ENCODE results near the gene ZSWIM5. TPM values are rescaled to one million over a fixed set of nuclear protein-coding genes. Genes with fewer than 3 reads are reported as not detected.

The ZSWIM5 gene
- polyA plus RNA-seq, 1 donor (not counting 4 experiments of a cell fraction or from before 2014, with no cell fraction given) = 0.03 TPM

- Histone ChIP-seq H2AFZ (ENCODE audit: control insufficient read depth, low read length) (no peak overlapping the region), H4K20me1 (ENCODE audit: control insufficient read depth, extremely low read depth, insufficient read depth, low read length) (no peaks in the 10 kb centered on the region), H3K79me2 (ENCODE audit: control insufficient read depth, insufficient read depth, low read length) (no peaks in the 10 kb centered on the region), H3K36me3 (ENCODE audit: control insufficient read depth in 2 of 2, extremely low read depth in 1 of 2, insufficient read depth in 2 of 2, low read length in 2 of 2) (no peaks in the 10 kb centered on the region), H3K27ac (ENCODE audit: control insufficient read depth, insufficient read depth, low read length) (no peak overlapping the region), H3K27me3 (ENCODE audit: control insufficient read depth, extremely low read depth, insufficient read depth, low read length) (no peaks in the 10 kb centered on the region), H3K4me3 (ENCODE audit: control insufficient read depth in 2 of 3, extremely low read depth in 1 of 3, insufficient read depth in 2 of 3, low read depth in 1 of 3, low read length in 3 of 3) (no peak overlapping the region), H3K9me1 (ENCODE audit: control insufficient read depth, extremely low read depth, insufficient read depth, low read length) (no peaks in the 10 kb centered on the region), H3K4me1 (ENCODE audit: control insufficient read depth, extremely low read depth, insufficient read depth, low read length) (no peaks in the 10 kb centered on the region), H3K9me3 (ENCODE audit: control insufficient read depth, low read depth, low read length) (no peaks in the 10 kb centered on the region), H3K9ac (ENCODE audit: control insufficient read depth, extremely low read depth, insufficient read depth, low read length) (no peak overlapping the region), H3K4me2 (ENCODE audit: control insufficient read depth, extremely low read depth, insufficient read depth, low read depth, low read length) (no peak overlapping the region)
- TF ChIP-seq EZH2 (IDR thresholded peaks at IDR 0.05; ENCODE audit: low read length) = no peak
- no peak for TF ChIP-seq CTCF (optimal IDR thresholded peaks at IDR 0.05 in 1 of 3, IDR thresholded peaks at IDR 0.05 in 1 of 3, conservative IDR thresholded peaks at IDR 0.05 in 1 of 3; ENCODE audit: extremely low read depth in 1 of 3, insufficient read depth in 2 of 3, low read length in 3 of 3)
- dilution Hi-C loops (cut with MboI; ENCODE audit: extremely low pct_ligation_motif_present, low sequenced_read_pairs) = no loop called here
- DNase-seq (ENCODE audit: low read depth, low spot score) = no peak
- FAIRE-seq = no peak
Measured at GRCh38 chr1:45221716-45222115, 15.3 kb upstream of the ZSWIM5 start.

- H3K36me3 ChIP-seq (ENCODE audit: control insufficient read depth in 2 of 2, extremely low read depth in 1 of 2, insufficient read depth in 2 of 2, low read length in 2 of 2) = no peaks in the 10 kb centered on the region
- dilution Hi-C loops (cut with MboI; ENCODE audit: extremely low pct_ligation_motif_present, low sequenced_read_pairs) = no loop called here
- DNase-seq (ENCODE audit: low read depth, low spot score) (no peak), FAIRE-seq (no peak)
- H3K9me1 ChIP-seq (ENCODE audit: control insufficient read depth, extremely low read depth, insufficient read depth, low read length) = no peaks in the 10 kb centered on the region
- no peaks in the 10 kb centered on the region for H3K9me3 ChIP-seq (ENCODE audit: control insufficient read depth, low read depth, low read length)
- no peak overlapping the region for H3K27ac ChIP-seq (ENCODE audit: control insufficient read depth, insufficient read depth, low read length)
- no peak overlapping the region for H3K4me2 ChIP-seq (ENCODE audit: control insufficient read depth, extremely low read depth, insufficient read depth, low read depth, low read length)
- H3K4me1 ChIP-seq (ENCODE audit: control insufficient read depth, extremely low read depth, insufficient read depth, low read length) = no peaks in the 10 kb centered on the region
- no peak overlapping the region for H2AFZ ChIP-seq (ENCODE audit: control insufficient read depth, low read length)
- TF ChIP-seq CTCF (optimal IDR thresholded peaks at IDR 0.05 in 1 of 3, IDR thresholded peaks at IDR 0.05 in 1 of 3, conservative IDR thresholded peaks at IDR 0.05 in 1 of 3; ENCODE audit: extremely low read depth in 1 of 3, insufficient read depth in 2 of 3, low read length in 3 of 3) = no peak
- no peak for TF ChIP-seq EZH2 (IDR thresholded peaks at IDR 0.05; ENCODE audit: low read length)
- H3K79me2 ChIP-seq (ENCODE audit: control insufficient read depth, insufficient read depth, low read length) = no peaks in the 10 kb centered on the region
- H3K4me3 ChIP-seq (ENCODE audit: control insufficient read depth in 2 of 3, extremely low read depth in 1 of 3, insufficient read depth in 2 of 3, low read depth in 1 of 3, low read length in 3 of 3) = no peak overlapping the region
- H3K27me3 ChIP-seq (ENCODE audit: control insufficient read depth, extremely low read depth, insufficient read depth, low read length) = no peaks in the 10 kb centered on the region
- H3K9ac ChIP-seq (ENCODE audit: control insufficient read depth, extremely low read depth, insufficient read depth, low read length) = no peak overlapping the region
- H4K20me1 ChIP-seq (ENCODE audit: control insufficient read depth, extremely low read depth, insufficient read depth, low read length) = no peaks in the 10 kb centered on the region
Measured at GRCh38 chr1:45216861-45217260, 10.5 kb upstream of the ZSWIM5 start.

All from keratinocyte (primary cell).